Stomach smooth muscle (tissue), 2 donors: ENCODE data around the gene DNAJB12.

Source experiments
- H3K27ac ChIP-seq: one replicate; pipeline ENCODE4 v1.7.0; 2013; ENCODE audit warnings: mild to moderate bottlenecking, low read length, inconsistent platforms
- H3K27me3 ChIP-seq, 2 donors: one replicate each; pipeline ENCODE4 v1.7.0; 2013; ENCODE audit warnings: low read length in 2 of 2; ENCODE audit not compliant: insufficient read depth in 2 of 2, control insufficient read depth in 1 of 2
- H3K36me3 ChIP-seq, 2 donors: one replicate each; pipeline ENCODE4 v1.7.0; 2013; ENCODE audit warnings: low read length in 2 of 2; ENCODE audit not compliant: control insufficient read depth in 2 of 2, insufficient read depth in 2 of 2
- H3K4me1 ChIP-seq: one replicate; pipeline ENCODE4 v1.7.0; 2013; ENCODE audit warnings: low read length; ENCODE audit not compliant: control insufficient read depth, insufficient read depth
- H3K4me3 ChIP-seq, 2 donors: one replicate each; pipeline ENCODE4 v1.7.0; 2013; ENCODE audit warnings: low read length in 2 of 2
- H3K9ac ChIP-seq, 2 donors: one replicate each; pipeline ENCODE4 v1.7.0; 2013; ENCODE audit warnings: low read length in 2 of 2, mild to moderate bottlenecking in 1 of 2
- H3K9me3 ChIP-seq, 2 donors: one replicate each; pipeline ENCODE4 v1.7.0; 2013; ENCODE audit warnings: low read length in 2 of 2; ENCODE audit not compliant: control insufficient read depth in 2 of 2
- donor health status: healthy.
- donor health status: Pancreatic carcinoma.

DNAJB12 gene

GRCh38 chr10:72379062-72379461, 24.3 kb upstream of the DNAJB12 start:
- Histone ChIP-seq H3K27me3 (no peaks in the 10 kb centered on the region), H3K27ac (no peak overlapping the region), H3K36me3 (peaks cover 0 to 5% of the 10 kb centered on the region in 2 donors)

GRCh38 chr10:72375585-72375984, 20.9 kb upstream of the DNAJB12 start:
- Histone ChIP-seq H3K4me1 (no peaks in the 10 kb centered on the region), H3K9ac (no peak overlapping the region), H3K9me3 (no peaks in the 10 kb centered on the region), H3K36me3 (peaks cover 0 to 5% of the 10 kb centered on the region in 2 donors), H3K4me3 (no peak overlapping the region), H3K27ac (no peak overlapping the region), H3K27me3 (no peaks in the 10 kb centered on the region)

More at GRCh38 chr10:72379062-72379461, 24.3 kb upstream of the DNAJB12 start:
- Histone ChIP-seq H3K4me3 (no peak overlapping the region), H3K4me1 (no peaks in the 10 kb centered on the region), H3K9me3 (no peaks in the 10 kb centered on the region), H3K9ac (no peak overlapping the region)

- Histone ChIP-seq H3K4me3 (no peak overlapping the region), H3K36me3 (peaks cover 0 to 5% of the 10 kb centered on the region in 2 donors), H3K4me1 (no peaks in the 10 kb centered on the region), H3K27me3 (no peaks in the 10 kb centered on the region), H3K9me3 (no peaks in the 10 kb centered on the region), H3K27ac (no peak overlapping the region), H3K9ac (no peak overlapping the region)
These were observed 20.5 kb upstream of the DNAJB12 start for GRCh38 chr10:72375173-72375572.

- Histone ChIP-seq H3K9me3 (no peaks in the 10 kb centered on the region), H3K36me3 (peaks cover 5 to 21% of the 10 kb centered on the region in 2 donors), H3K27ac (no peak overlapping the region), H3K27me3 (no peaks in the 10 kb centered on the region), H3K4me3 (no peak overlapping the region), H3K4me1 (no peaks in the 10 kb centered on the region), H3K9ac (no peak overlapping the region)
These were observed 15.5 kb upstream of the DNAJB12 start for GRCh38 chr10:72370201-72370722.

- H3K9ac ChIP-seq, result no peak overlapping the region
- H3K9me3 ChIP-seq, result no peaks in the 10 kb centered on the region
- peaks cover 7% of the 10 kb centered on the region for H3K4me1 ChIP-seq
- H3K4me3 ChIP-seq, result no peak overlapping the region
- H3K36me3 ChIP-seq, result peaks cover 5 to 19% of the 10 kb centered on the region in 2 donors
- H3K27me3 ChIP-seq, result no peaks in the 10 kb centered on the region
- H3K27ac ChIP-seq, result no peak overlapping the region
These were observed 12.7 kb upstream of the DNAJB12 start for GRCh38 chr10:72367301-72367960.

GRCh38 chr10:72365106-72365895, 10.6 kb upstream of the DNAJB12 start:
- no peak overlapping the region for H3K4me3 ChIP-seq
- peaks cover 5 to 19% of the 10 kb centered on the region in 2 donors for H3K36me3 ChIP-seq
- no peak overlapping the region for H3K9ac ChIP-seq
- no peaks in the 10 kb centered on the region for H3K27me3 ChIP-seq
- H3K9me3 ChIP-seq, result no peaks in the 10 kb centered on the region
- no peak overlapping the region for H3K27ac ChIP-seq
- peaks cover 7% of the 10 kb centered on the region for H3K4me1 ChIP-seq

- H3K9ac ChIP-seq, result peak overlapping the region in 1 of 2 donors; percentile 60
- H3K27ac ChIP-seq, result no peak overlapping the region
- H3K9me3 ChIP-seq, result no peaks in the 10 kb centered on the region
- peaks cover 5 to 19% of the 10 kb centered on the region in 2 donors for H3K36me3 ChIP-seq
- no peaks in the 10 kb centered on the region for H3K27me3 ChIP-seq
- H3K4me3 ChIP-seq, result peak overlapping the region in 1 of 2 donors; percentile 44
- peaks cover 7% of the 10 kb centered on the region for H3K4me1 ChIP-seq
These were observed 9.6 kb upstream of the DNAJB12 start for GRCh38 chr10:72364239-72364777.

- H3K4me3 ChIP-seq, result no peak overlapping the region
- H3K4me1 ChIP-seq, result peaks cover 20% of the 10 kb centered on the region
- H3K27me3 ChIP-seq, result no peaks in the 10 kb centered on the region
- H3K9me3 ChIP-seq, result no peaks in the 10 kb centered on the region
- H3K36me3 ChIP-seq, result peaks cover 0 to 3% of the 10 kb centered on the region in 2 donors
- H3K9ac ChIP-seq, result no peak overlapping the region
- H3K27ac ChIP-seq, result no peak overlapping the region
These were observed 2.3 kb upstream of the DNAJB12 start for GRCh38 chr10:72356987-72357386.

GRCh38 chr10:72356115-72356514, 1.4 kb upstream of the DNAJB12 start:
- Histone ChIP-seq H3K27me3 (no peaks in the 10 kb centered on the region), H3K4me1 (peaks cover 28% of the 10 kb centered on the region), H3K9ac (no peak overlapping the region), H3K9me3 (no peaks in the 10 kb centered on the region), H3K4me3 (no peak overlapping the region), H3K27ac (no peak overlapping the region), H3K36me3 (peaks cover 0 to 4% of the 10 kb centered on the region in 2 donors)

GRCh38 chr10:72355214-72355555, 466 bp upstream of the DNAJB12 start:
- peaks cover 0 to 4% of the 10 kb centered on the region in 2 donors for H3K36me3 ChIP-seq
- no peaks in the 10 kb centered on the region for H3K27me3 ChIP-seq
- H3K27ac ChIP-seq, result peak overlapping the region; percentile 96
- H3K4me3 ChIP-seq, result peak overlapping the region; percentile 85 to 100
- peak overlapping the region; percentile 84 to 98 for H3K9ac ChIP-seq
- peaks cover 32% of the 10 kb centered on the region for H3K4me1 ChIP-seq
- H3K9me3 ChIP-seq, result no peaks in the 10 kb centered on the region
